ENCODE data around the gene LYRM2.

DNA sequence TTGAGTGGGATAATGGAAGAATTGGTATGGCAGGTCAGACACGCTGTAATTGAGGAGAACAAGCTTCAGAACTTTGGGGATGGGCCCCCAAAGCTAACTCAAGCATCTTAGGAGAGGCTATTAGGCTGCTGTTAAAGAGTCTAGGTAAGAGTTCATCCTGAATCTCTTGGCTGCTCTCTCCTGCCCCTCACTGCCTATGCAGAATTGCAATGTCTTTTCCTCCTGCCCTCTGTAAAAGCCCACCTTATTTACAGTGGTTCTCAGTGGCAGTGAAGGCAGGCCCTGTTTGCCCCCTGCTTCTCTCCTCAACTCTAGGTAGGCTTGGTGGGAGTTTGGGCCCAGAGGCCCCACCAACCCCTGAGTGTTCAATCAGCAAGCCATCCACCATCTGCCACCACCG lies 55.0 kb downstream of the LYRM2 start:
- TF ChIP-seq GATA1 (IDR thresholded peaks at IDR 0.05; ENCODE audit: low read depth, low read length) = no peak
- TF ChIP-seq POLR2A (IDR thresholded peaks at IDR 0.05; ENCODE audit: low read length) = no peak

Data from erythroblast (primary cell).